HG03354 (cell line): ENCODE measurements around the gene LATS2.

Experiments
- ATAC-seq: cut with Tn5 transposase; IDR thresholded peaks from one replicate; pipeline ENCODE4 v1.9.1; 2021; ENCODE audit warnings: mild to moderate bottlenecking; ENCODE audit not compliant: unreplicated experiment, poor library complexity, severe bottlenecking

Gene LATS2

DNA sequence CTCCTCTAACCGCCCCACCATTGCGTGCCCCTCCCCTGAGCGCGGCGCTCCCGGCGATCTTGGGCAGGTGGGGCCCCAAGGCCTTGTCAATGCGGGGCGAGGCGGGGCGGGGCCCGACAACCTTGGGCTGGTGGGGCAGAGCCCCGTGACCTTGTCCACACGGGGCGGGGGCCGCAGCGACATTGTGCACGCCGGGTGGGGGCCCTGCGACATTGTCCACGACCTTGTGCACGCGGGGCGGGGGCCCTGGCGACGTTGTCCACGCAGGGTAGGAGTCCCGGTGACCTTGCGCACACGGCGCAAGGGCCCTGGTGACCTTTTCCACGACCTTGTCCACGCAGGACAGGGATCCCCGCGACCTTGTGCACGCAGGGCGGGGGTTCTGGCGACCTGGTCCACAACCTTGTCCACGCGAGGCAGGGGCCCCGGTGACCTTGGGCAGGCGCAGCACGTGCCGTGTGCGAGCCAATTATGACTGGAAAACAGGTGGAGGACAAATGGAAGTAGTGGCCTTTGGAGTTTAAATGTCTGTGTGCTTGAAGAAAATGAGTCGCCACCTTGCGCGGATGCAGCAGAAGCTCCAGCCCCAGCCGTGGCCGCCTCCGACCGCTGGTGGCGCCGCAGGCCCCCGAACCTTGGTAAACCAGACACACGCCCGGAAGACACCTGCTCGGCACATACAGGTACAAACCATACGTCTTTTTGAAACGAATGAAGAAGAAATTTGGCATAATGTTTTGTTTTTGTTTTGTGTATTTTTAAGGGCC lies 62.6 kb downstream of the LATS2 start:
- no peak for ATAC-seq

DNA sequence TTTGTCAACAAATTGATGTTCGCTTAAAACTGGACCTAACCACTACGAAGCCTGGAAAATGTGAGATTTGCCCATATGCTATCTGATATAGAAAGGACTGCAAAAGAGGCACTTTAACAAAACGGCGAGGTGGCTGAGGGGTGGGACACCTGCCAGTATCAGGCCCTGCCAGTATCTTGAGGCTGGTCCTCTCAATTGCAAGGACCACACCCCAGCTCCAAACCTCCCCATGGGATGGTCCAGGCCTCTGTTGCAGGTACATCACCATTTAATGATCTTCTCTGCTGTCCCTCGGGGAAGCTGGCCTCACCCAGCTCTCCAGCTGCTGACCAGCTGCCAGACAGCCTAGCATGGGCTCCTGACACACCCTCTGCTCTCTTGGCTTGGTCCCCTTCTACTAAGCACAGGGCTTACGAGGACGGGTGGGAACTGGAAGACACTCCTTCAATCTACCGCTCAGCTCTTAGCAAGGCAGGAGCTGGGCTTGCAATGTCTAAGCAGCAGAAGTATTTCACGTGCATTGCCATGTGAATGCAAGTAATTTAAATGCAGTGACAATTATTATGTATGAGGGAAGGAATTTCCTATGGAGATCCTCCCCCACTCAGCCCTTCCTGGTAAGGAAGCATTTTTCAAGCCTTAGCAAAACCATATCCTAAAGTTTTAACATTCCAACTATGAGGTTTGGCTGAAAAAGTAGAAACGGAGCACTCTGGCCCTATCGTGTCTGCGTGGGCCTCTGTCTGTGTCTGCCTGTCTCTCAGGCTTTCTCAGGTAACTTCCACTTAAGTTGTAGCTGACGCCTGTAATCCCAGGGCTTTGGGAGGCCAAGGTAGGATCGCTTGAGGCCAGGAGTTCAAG lies 63.9 kb downstream of the LATS2 start:
- no peak for ATAC-seq

DNA sequence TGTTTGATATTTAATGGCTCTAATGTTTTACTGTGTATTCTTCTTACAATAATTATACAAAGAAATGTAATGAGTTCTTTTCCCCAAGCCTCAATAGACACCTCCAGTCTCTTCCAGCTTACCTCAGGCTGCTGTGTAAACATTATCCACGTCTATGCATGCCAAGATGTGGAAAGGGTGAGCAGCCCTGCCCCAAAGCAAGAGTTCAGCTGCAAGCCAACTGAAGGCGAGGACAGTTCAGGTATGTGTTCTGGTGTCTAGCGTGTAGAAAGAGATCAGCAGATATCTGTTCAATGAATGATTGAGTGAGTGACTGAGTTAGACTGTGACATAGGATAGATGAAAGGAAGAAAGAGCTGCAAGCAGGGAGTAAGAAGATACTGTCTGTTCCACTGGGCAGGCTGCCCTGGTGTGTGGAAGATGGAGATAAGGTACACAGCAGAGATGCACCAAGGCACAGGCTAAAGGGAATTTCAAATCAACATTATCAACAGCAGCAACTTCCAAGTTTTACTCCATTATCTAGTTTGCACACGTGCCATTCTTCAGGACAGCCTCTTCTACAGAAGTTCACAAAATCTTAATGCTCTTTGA lies 66.0 kb downstream of the LATS2 start:
- ATAC-seq: no peak

DNA sequence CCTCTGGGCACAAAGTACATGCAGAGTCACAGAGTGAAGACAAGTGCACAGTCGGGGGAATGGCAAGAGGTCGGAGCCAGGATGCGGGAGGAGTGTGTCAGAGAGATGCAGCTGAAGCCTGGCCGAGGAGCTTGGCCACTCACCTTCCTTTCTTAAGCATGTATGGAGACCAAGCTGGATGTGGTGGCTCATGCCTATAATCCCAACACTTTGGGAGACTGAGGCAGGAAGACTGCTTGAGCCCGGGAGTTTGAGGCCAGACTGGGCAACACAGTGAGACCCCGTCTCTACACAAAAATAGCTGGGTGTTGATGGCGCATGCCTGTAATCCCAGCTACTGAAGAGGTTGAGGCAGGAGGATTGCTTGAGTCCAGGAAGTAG lies 67.0 kb downstream of the LATS2 start:
- ATAC-seq: no peak

DNA sequence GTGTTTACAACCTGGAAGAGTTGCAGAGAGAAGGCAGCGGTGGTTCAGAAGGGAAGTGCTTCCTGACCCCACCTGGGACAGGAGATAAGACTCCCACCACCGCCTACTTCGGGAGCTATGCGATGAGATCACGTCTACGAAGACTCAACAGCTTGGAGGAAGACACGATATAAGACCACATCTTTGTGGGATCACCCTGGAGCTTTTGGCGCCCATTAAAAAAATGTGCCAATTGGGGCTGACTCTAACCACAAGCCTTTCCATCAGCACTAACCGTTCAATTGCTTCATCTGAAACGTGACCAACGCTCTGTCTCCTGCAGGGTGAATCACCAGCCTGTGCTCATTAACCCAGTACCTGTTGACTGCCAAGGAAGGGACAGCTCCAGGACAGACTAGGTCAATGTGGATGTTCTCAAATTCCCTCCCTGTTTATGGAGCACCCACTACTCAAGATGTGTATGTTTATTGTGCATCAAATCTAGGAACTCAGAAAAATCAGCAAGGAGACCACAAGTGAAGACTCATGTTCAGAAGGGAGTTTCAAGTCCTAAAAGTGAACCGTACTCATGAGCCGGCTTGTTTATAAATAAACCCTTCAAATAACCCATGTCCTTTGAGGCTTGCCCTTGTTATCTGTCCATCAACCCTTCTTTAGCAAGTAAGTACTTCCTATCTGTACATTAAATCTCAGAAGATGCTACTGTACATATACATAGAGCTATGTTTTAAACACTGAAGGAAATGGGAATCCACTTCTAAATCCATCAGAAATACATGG lies 67.5 kb downstream of the LATS2 start:
- no peak for ATAC-seq

DNA sequence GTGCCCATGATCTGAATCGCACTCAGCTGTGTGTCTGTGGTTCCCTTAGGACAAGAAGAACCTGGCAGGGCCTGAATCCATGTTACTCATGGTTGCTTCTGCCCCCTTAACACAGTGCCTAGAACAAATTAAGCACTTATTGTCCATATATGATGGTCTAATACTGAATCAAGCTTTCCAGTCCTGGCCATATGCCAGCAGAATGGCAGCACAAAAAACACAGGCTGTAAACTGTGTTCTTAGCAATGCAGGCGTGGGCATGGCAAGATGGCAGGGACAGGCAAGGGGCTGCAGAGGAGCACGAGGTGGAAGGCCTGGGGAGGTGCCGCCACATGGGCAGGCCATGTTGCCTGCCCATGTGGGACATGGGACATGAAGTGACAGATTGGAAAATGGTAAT lies 68.2 kb downstream of the LATS2 start:
- ATAC-seq: no peak

DNA sequence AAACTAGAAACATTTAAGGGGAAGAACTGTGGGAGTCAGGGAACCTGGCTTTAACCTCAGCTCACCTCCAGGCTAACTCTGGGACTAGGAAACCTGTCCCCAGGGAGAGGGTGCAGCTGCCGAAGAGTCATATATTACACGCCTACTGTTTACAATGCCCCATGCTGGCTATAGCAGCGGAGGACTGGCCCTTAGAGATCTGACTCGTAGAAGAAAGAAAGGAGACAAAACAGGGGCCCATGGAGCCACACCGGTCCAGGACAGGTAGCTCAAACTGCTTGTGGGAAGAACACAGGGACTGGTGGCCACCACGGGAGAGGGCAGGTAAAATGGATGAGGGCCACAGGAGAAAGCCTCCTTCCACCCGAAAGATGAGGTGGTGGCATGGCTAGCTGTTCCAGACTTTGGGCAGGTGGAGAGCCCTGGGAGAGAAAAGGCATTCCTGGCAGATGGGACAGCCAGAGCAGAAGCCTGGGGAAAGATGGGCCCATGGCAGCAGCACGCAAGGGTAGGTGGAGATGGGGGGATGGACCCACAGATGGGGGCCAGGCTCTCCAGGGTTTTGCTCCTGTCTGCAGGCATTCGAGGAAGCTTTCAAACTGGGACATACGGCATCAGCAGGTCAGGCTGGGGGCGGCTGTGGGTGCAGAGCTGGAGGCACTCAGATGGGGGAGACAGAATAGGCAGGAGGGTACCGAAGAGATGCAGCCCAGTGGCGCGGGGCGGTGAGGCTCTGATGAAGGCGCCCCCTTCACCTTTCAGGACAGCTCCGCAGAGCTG lies 69.5 kb downstream of the LATS2 start:
- no peak for ATAC-seq

DNA sequence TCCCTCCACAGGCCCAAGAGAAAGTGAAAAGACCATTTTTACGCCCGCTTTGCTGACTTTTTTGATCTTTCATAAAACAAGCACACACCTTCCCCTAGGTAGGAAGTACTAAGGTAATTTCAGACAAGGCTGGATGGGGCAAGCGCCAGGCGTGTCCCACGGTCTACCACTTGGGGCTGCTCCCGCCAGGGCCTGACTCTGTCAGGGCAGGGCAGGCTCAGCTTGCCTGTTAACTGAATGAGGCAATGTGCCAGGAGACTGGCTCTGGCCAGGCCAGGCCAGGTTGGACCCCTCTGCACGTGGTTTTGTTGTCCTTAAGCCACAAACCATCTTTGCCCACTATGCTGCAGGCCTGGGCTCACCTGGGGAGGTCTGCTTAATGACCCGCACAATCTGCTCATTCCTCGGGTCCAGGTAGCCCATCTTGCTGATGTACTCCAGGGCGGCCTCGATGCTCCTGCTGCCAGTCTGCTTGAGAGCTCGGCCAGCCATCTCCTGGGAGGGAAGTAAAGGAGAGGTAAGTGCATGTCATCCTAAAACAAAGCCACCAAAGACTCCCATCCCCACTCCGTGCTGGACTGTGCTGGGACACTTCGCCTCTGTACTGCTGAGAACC lies 70.4 kb downstream of the LATS2 start:
- ATAC-seq: no peak

DNA sequence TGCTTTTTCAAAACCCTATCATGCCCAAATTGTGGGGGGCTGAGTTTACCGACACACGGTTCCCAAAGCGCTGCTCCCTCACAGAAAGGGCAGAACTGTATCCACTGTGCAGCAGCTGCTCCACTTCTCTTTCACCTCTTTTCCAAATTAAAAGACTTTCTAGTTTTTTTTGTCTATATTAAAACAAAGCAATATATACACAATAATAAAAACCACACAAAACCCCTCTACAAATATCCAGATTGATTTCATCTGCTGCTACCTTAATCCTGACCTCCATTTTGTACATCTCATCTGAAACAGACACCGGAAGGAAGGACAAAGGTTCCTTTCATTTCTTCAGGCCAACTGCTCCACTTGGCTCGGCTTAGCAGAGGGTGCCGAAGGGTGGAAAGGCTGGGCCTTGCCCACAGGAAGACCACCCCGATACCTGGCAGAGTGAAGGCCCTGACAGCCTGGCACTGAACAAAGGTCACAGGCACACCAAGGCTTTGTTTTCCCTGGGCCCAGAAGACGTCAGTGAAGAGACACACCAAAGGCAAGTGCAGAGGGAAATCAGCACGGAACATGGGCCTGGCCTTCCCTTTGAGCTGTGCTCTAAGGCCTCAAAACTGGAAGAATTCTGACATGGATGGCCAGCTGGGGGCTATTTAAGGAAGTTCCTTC lies 71.6 kb downstream of the LATS2 start:
- no peak for ATAC-seq

DNA sequence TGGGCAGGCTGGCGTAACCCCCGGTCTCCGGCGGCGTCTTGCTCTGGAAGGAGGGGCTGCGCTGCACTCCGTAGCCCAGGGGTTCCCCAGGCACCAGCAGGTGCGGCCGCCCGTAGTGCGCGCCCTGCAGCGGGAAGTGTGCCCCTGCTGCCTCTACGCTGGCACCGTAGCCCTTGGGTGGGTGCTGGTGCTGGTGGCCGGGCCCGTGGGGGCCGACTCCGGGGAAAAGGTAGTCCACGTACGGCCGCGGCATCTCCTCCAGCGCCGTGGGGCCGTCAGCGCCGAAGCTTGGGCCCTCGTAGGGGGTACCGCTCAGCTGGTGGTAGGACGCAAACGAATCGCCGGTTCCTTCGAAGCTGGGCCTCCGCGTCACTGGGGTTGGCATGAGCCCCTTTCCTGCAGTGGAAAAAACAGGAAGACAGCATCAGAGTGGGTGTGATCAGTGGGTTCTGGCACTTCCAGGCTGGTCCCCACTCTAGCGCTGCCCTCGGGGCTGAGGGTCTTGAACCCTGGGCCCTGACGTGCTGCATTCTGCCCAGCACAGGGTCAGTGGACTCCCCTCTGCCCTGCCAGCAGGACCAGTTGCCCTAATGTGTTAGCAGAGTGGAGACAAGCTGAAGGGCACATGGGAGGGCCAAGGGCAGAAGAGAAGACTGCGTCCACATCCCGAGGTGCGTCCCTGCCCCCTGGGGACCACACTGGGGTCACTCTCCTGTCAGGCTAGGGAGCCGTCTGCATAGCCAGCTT lies 72.3 kb downstream of the LATS2 start:
- ATAC-seq: no peak

DNA sequence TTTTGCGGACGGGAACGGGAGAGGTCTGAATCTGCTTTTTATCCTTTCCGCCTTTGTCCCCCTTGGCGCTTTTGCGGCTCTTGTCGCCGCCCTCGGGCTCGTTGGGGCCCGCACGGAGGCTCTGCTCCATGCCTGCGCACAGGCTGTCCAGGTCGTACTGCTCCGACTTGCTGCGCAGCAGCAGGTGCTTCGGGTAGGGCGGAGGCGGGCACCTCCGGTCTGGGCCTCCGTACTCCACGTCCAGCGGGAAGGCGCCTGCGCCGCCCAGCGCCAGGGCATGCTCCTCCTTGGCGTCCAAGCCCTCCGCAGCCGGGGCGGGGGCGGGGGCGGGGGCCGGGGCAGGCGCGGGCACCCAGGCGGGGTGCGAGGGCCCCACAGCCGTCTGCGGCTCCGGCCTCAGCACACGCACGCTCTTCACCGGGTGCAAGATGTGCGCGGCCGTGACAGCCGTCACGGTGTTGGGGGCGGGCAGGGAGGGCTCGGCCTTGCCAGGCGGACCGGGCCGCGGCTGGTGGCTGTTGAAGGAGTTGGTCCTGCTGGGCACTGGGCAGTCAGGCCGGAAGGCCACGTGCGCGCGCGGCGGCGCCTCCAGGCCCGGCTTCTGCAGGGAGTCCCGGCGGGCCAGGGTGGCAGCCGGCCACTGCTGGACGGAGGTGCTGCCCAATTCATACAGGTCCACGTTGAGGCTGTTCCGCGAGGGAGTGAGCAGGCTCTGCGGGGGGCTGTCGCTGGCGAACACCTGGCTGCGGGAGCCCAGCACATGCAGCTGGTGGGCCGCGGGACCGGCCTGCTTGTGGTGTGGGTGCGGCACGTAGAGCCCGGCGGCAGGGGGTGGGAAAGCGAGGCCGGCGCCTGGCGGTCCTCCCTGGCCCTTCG lies 73.1 kb downstream of the LATS2 start:
- no peak for ATAC-seq

DNA sequence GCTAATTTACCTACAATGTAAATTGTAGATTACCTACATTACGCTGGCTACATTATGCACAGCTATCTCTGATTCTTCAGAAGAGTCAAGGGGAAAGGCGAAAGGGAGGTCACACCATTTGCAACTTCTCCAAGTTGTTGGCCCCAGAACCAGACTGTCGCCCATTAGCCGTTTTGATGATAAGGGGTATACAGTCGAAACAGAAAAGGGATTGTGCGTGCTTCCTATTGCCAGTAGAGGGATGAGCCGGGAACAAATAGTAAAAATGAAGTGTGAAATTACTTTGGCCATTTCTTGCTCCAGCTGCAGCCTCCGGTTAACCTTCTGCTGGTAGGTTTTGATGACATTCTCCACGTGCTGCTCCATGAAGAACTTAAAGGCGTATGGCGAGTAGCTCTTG lies 73.8 kb downstream of the LATS2 start:
- ATAC-seq: no peak

DNA sequence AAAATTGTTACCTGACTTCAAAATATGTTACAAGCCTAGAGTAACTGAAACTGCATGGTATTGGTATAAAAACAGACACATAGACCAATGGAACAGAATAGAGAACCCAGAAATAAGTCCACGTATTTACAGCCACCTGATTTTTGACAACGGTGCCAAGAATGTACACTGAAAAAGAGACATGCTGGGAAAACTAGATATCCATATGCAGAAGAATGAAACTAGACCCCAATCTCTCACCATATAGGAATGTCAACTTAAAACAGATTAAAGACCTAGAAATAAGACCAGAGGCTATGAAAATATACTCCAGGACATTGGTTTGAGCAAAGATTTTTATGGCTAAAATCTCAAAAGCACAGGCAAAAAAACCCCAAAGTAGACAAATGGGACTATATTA lies 76.5 kb downstream of the LATS2 start:
- no peak for ATAC-seq

DNA sequence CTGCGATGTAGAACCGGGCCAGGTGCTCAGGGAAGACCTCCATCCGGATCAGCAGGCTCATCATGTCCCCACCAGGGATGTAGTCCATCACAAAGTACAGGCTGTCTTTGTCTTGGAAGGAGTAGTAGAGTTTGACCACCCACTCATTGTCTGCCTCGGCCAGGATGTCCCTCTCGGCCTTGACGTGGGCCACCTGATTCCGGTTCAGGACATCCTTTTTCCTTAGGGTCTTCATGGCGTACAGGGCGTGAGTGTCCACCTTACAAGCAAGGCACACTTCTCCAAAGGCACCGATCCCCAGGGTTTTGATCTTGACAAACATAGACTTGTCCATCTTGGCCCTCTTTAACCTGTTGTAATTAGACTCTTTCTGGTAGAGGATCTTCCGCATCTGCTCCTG lies 78.0 kb downstream of the LATS2 start:
- ATAC-seq: no peak

DNA sequence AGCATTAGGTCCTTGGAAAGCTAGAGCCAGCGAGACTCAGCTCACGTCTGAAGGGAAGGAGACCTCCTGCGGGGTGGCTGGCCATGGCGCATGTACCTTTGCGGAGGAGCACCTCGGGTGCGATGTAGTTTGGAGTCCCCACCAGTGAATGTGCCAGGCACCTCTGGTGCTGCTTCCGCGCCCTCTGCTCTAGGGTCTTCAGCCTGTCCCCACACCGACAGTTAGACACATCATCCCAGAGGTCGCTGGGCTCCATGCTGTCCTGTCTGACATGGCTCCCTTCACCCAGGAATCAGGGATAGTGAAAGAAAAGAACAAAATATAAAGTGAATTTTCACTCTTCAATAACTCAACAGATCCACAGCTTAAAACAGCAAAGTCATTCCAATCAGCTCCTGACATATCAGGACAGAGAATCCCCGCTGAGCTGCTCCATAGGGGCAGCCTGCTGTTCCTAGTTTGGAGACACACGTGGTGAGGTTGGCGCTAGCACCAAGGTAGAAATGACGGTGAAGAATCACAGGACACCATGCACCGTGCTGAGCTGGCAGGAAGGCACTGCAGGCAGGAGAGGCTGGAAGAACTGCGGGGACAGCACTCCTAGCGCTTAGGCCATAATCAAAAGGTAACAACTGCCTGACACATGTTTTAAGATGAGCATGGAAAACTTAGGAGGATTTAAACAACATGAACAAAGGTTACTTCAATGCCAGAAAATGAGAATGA lies 79.9 kb downstream of the LATS2 start:
- ATAC-seq: no peak

DNA sequence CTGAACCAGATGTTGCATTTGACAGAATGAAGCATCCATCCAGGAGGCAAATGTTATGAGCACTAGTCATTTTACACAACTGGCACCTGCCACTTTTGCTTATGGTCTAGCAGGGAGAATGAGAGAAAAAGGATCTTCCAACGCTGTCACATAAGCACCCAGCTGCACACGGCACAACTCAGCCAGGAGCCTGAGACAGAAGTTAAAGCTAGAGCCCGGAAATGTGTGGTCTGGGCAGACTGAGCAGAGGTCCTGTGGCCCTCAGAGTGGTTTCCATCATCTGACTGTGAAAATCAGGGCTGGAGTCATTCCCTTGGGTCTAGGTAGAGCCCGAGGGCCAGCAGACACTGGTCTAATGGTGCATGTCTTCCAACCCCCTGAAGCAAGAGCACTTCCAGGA lies 80.5 kb downstream of the LATS2 start:
- no peak for ATAC-seq
